Mucosa of rectum (tissue), 2 donors: Measurements from ENCODE around the gene PCYT1B.

Experiments used
- H3K27ac ChIP-seq, 2 donors: one replicate each; pipeline ENCODE4 v1.7.0; 2013; ENCODE audit warnings: inconsistent platforms in 2 of 2, low read depth in 2 of 2, low read length in 2 of 2
- H3K27me3 ChIP-seq, 2 donors: one replicate each; pipeline ENCODE4 v1.7.0; 2013; ENCODE audit warnings: low read length in 2 of 2; ENCODE audit not compliant: control insufficient read depth in 2 of 2, insufficient read depth in 2 of 2
- H3K36me3 ChIP-seq, 2 donors: one replicate each; pipeline ENCODE4 v1.7.0; 2013; ENCODE audit warnings: low read length in 2 of 2; ENCODE audit not compliant: control insufficient read depth in 2 of 2, insufficient read depth in 2 of 2
- H3K4me1 ChIP-seq, 2 donors: one replicate each; pipeline ENCODE4 v1.7.0; 2013; ENCODE audit warnings: low read length in 2 of 2, mild to moderate bottlenecking in 1 of 2; ENCODE audit not compliant: control insufficient read depth in 2 of 2, insufficient read depth in 2 of 2
- H3K4me3 ChIP-seq, 2 donors: one replicate each; pipeline ENCODE4 v1.7.0; 2013; ENCODE audit warnings: low read length in 2 of 2
- H3K9ac ChIP-seq, 2 donors: one replicate each; pipeline ENCODE4 v1.7.0; 2013; ENCODE audit warnings: low read length in 2 of 2, low read depth in 1 of 2, mild to moderate bottlenecking in 1 of 2
- H3K9me3 ChIP-seq, 2 donors: one replicate each; pipeline ENCODE4 v1.7.0; 2013; ENCODE audit warnings: low read length in 2 of 2; ENCODE audit not compliant: control insufficient read depth in 2 of 2
- donor health status: healthy.
- donor health status: Normal muscosa, but diverticular disease.

Gene PCYT1B

GRCh38 chrX:24547961-24548360, 99.2 kb downstream of the PCYT1B start:
- no peak overlapping the region for H3K4me3 ChIP-seq
- H3K4me1 ChIP-seq: no peaks in the 10 kb centered on the region
- no peaks in the 10 kb centered on the region for H3K27me3 ChIP-seq
- H3K9me3 ChIP-seq: no peaks in the 10 kb centered on the region
- no peaks in the 10 kb centered on the region for H3K36me3 ChIP-seq
- no peak overlapping the region for H3K27ac ChIP-seq
- no peak overlapping the region for H3K9ac ChIP-seq

DNA sequence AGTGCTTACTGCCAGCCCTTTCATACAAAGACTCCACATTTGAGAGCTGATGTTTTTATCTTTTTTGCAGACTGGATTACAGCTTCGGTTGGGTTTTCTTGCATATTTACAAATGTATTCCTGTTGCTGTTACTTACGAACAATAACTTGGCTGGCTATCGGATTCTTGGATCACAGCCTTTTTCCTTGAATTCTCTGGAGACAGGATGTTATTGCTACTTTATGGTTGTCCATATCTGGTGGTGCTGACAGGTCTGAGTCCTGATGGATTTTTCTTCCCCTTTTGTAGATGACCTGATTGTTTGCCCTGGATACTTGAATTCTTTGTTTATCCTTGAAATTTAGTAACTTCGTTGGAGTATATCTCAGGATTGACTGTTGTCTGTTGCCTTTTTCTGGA, 104.4 kb downstream of the PCYT1B start:
- Histone ChIP-seq H3K4me3 (no peak overlapping the region), H3K36me3 (no peaks in the 10 kb centered on the region), H3K4me1 (no peaks in the 10 kb centered on the region), H3K27ac (no peak overlapping the region), H3K9me3 (no peaks in the 10 kb centered on the region), H3K27me3 (no peaks in the 10 kb centered on the region), H3K9ac (no peak overlapping the region)

- Histone ChIP-seq H3K36me3 (peaks cover 2 to 3% of the 10 kb centered on the region in 2 donors), H3K9ac (no peak overlapping the region), H3K4me1 (no peaks in the 10 kb centered on the region), H3K4me3 (no peak overlapping the region), H3K27me3 (no peaks in the 10 kb centered on the region), H3K9me3 (no peaks in the 10 kb centered on the region), H3K27ac (no peak overlapping the region)
Observed at GRCh38 chrX:24536551-24536950, 110.6 kb downstream of the PCYT1B start.

GRCh38 chrX:24528605-24529004, 118.5 kb downstream of the PCYT1B start:
- H3K4me1 ChIP-seq: no peaks in the 10 kb centered on the region
- H3K4me3 ChIP-seq: no peak overlapping the region
- H3K9me3 ChIP-seq: no peaks in the 10 kb centered on the region
- H3K27ac ChIP-seq: no peak overlapping the region
- peaks cover 0 to 2% of the 10 kb centered on the region in 2 donors for H3K27me3 ChIP-seq
- no peak overlapping the region for H3K9ac ChIP-seq
- peaks cover 0 to 8% of the 10 kb centered on the region in 2 donors for H3K36me3 ChIP-seq

DNA sequence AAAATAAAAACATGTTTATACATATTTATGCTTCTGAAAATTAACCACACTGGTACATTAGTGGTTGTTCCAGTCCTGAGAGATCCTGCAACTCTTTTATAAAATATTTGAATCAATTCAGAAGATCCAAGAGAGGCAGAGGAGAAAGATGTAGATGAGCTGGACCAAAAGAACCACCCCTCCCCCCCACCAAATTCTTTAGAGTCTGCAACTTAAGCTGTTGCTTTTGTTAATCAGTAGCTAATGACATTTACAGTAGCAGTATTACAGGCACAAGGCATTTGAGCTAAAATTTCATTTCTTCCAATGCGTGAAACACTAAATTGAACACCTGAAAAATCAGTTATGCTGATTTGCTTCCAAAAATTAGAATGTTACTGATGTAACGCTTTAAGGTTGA, 120.5 kb downstream of the PCYT1B start:
- Histone ChIP-seq H3K4me1 (no peaks in the 10 kb centered on the region), H3K4me3 (no peak overlapping the region)

GRCh38 chrX:24525455-24525854, 121.7 kb downstream of the PCYT1B start:
- H3K9me3 ChIP-seq: no peaks in the 10 kb centered on the region
- no peak overlapping the region for H3K9ac ChIP-seq
- H3K4me3 ChIP-seq: no peak overlapping the region
- H3K36me3 ChIP-seq: peaks cover 0 to 8% of the 10 kb centered on the region in 2 donors
- no peaks in the 10 kb centered on the region for H3K4me1 ChIP-seq
- H3K27ac ChIP-seq: no peak overlapping the region
- H3K27me3 ChIP-seq: peaks cover 0 to under 1% of the 10 kb centered on the region in 2 donors

More for the DNA sequence above, 120.5 kb downstream of the PCYT1B start:
- no peaks in the 10 kb centered on the region for H3K9me3 ChIP-seq
- H3K9ac ChIP-seq: no peak overlapping the region
- H3K36me3 ChIP-seq: peaks cover 0 to 8% of the 10 kb centered on the region in 2 donors
- peaks cover 0 to 2% of the 10 kb centered on the region in 2 donors for H3K27me3 ChIP-seq
- H3K27ac ChIP-seq: no peak overlapping the region

GRCh38 chrX:24520472-24520871, 126.7 kb downstream of the PCYT1B start:
- Histone ChIP-seq H3K36me3 (no peaks in the 10 kb centered on the region), H3K4me1 (no peaks in the 10 kb centered on the region), H3K9me3 (no peaks in the 10 kb centered on the region), H3K27me3 (no peaks in the 10 kb centered on the region), H3K4me3 (no peak overlapping the region), H3K9ac (no peak overlapping the region), H3K27ac (no peak overlapping the region)

GRCh38 chrX:24515447-24515846, 131.7 kb downstream of the PCYT1B start:
- Histone ChIP-seq H3K9ac (no peak overlapping the region), H3K4me1 (no peaks in the 10 kb centered on the region), H3K27ac (no peak overlapping the region), H3K4me3 (no peak overlapping the region), H3K9me3 (no peaks in the 10 kb centered on the region), H3K36me3 (no peaks in the 10 kb centered on the region), H3K27me3 (no peaks in the 10 kb centered on the region)

DNA sequence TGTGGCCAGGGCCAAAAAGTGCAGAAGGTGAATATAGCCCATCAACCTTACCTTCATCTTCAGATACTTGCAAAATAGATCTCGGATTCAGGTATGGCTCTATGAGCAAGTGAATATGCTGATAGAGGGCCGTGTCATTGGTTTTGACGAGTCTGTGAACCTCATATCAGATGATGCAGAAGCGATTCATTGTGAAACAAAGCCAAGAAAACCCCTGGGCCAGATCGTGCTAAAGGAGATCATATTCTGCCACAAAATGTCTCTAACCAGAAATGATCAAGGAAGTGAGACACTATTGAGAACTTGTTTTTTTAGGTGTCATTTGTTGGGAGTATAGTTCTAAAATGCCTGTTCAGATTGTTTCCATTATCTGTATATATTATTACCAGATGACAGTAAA, 133.7 kb downstream of the PCYT1B start:
- no peak overlapping the region for H3K4me3 ChIP-seq
- H3K27ac ChIP-seq: no peak overlapping the region
- no peaks in the 10 kb centered on the region for H3K4me1 ChIP-seq
- no peaks in the 10 kb centered on the region for H3K36me3 ChIP-seq
- no peak overlapping the region for H3K9ac ChIP-seq
- H3K27me3 ChIP-seq: no peaks in the 10 kb centered on the region
- H3K9me3 ChIP-seq: no peaks in the 10 kb centered on the region

DNA sequence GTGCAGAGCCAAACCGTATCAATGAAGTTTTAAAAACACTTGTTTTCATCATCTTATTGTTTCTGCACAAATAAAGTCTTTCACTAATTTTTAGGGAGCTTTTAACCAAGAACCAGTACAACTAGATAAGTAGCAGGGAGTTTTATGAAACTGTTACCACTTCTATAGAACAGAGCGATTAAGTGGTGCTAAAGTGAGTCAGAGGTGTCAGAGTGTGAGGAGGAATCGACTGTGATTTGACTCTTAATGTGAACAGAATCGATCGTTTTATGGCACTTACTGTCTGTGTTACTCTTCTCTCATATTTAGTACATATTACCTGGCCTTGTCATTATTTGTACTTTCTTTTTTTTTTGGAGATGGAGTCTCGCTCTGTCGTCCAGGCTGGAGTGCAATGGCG, 138.8 kb downstream of the PCYT1B start:
- Histone ChIP-seq H3K9me3 (no peaks in the 10 kb centered on the region), H3K27me3 (no peaks in the 10 kb centered on the region), H3K27ac (no peak overlapping the region), H3K36me3 (peaks cover 0 to 4% of the 10 kb centered on the region in 2 donors), H3K4me3 (no peak overlapping the region), H3K9ac (no peak overlapping the region), H3K4me1 (no peaks in the 10 kb centered on the region)
